CD4-positive, alpha-beta T cell treated with Interleukin-6 at 100 ng/mL for 8 hours (primary cell): ENCODE data around the gene HHAT.

Experiments used
- DNase-seq: peaks from one replicate; pipeline ENCODE4 v3.0.0-alpha.2; 2020; ENCODE audit warnings: mixed read lengths, low spot score

The HHAT gene

DNA sequence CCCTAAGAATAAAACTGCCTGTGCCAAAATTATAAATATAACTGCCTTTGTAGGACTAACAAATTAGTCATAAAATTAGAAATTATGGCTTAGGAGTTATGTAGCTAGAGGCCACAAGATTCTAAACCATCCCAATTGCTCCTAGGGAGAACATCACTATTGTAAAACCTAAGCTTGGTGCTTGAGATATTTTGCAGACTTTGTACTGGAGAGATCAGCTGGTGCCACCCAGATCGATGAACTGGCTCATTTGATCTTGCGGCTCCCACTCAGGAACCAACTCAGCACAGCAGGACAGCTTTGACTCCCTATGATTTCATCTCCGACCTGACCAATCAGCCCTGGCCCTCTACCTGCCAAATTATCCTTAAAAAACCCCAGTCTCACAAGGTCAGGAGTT, 30.6 kb downstream of the HHAT start:
- no peak for DNase-seq

DNA sequence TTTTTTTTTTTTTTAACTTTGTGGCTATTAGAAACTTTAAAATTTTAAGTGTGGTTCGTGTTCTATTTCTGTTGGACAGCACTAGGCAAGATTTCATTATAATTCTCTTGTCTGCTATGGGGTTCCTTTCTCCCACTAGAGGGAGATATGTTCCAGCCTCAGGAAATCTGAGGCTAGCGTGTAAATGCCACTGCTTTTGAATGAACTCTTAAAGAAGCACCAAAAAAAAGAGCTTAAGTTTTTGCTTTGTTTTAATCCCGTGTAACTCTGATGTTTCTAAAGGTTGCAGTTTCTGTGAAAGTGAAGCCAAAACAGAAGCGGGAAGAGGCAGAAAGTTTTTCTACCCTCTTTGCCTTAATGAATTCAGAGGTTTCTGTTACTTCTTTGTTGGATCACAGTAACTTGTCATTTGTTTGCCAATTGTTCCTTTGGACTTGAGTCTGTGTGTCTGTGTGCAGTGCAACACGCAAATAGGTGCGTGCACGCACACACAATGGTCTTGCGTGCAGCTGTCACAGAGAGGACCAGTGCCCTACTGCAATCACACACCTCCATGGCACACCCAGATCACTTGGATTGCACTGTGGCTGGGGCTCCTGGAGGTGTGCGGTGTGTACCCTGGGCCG, 32.3 kb downstream of the HHAT start:
- peak; percentile 31 for DNase-seq

DNA sequence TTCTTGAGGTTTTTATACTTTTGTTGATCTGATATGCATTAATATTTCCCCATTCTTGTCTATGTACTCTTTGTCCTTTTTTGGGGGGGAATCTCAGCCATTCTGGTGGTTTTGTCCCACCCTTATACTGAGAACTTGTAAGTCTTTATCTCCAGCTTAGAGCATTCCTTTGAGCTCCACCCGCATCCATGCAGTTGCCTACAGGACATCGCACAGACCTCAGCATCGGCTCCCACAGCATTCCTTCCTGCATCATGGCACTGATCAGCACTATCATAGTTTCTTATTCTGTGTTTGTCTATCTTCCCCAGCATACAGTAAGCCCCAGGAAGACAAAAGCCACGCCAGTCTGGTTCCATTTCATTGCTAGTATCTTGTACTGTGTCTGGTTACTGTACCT, 33.0 kb downstream of the HHAT start:
- DNase-seq = no peak

DNA sequence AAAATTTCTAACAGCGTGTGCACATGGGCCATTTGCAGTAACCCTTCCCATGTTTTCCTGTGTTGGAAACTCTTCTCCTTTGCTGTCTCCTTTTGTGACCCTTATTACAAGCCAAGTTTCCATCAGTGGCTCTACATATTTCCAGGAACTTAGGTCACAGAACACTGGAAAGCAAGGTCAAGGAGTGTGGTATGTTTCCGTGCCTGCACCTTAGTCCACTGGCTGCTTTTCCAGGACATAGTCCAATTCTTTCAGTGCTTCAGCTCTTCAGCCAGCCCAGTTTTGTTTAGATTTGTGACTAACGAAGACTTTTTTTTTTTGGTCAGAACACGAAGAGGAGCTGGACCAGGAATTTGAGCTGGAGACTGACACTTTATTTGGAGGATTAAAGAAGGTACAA, 33.8 kb downstream of the HHAT start:
- no peak for DNase-seq

DNA sequence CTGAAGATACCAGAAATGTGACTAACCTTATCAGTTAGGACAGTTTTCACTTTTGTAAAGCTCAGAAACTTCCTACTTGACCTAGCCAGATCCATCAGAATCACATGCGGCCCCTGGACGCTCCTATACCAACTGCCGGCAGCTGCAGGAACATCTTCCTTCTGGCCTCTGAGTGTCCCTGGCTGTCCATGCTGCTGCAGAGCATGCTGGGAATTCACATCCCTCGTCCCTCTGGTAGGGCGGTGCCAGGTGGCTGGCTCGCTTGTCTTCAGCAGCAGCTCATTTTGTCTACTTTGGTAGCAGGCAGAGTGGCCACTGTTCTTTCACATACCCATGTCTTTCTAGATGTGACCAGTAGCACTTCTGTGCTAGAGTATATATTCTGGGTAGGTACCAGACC, 34.4 kb downstream of the HHAT start:
- DNase-seq = no peak

DNA sequence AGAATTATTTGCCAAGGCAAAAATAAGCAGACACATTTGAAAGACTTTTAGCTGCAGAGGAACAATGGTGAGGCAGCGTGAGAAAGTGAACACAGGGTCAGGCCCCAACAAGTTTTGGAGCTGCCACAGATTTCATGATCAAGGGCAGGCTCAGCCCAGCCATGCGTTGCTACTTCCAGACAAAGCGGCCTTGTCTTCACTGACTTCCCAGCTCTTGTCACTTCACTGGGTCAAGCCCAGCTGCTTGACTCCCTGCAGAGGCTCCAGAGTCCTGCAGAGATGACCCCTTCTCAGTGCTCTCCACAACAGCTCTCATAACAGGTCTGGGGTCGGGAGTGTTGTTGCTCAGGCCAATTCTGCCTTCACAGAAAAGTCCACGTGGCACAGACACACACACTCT, 35.8 kb downstream of the HHAT start:
- no peak for DNase-seq

DNA sequence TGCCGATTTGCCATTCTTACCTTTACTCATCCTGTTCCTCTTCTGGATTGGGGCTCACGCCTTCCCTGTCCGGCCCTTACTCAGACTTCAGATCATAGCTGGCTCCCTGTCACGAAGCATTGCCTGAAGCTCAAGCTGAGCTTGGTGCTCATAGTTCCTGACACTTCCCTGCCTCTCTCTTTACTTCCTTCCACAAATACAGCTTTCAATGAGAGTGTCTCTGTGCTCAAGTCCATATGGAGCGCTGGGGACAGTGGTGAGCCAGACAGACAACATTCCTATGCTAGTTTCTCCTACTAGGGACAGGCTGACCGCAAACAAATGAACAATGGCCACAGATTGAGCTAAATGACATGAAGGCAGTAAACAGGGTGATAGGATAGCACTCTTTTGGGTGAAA, 38.1 kb downstream of the HHAT start:
- DNase-seq = no peak

DNA sequence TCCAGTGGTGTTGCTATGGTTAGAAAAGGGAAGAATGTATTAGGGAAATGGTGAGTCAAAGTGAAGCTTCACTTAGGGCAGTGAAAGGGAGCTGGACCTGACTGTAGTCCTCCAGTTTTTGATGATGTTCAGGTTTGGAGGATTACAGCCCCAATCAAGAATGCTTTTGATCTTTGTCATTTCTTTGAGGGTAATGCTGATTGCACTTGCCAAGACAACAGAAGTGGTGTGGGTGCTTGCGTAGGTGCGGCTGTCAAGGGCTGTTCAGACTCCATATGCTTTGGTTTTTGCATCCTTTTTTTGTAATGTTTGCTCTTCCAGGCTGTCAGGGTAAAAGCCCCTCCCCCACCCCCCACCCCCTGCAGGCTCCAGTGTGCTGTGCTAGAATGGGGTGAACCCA, 38.9 kb downstream of the HHAT start:
- DNase-seq = no peak

DNA sequence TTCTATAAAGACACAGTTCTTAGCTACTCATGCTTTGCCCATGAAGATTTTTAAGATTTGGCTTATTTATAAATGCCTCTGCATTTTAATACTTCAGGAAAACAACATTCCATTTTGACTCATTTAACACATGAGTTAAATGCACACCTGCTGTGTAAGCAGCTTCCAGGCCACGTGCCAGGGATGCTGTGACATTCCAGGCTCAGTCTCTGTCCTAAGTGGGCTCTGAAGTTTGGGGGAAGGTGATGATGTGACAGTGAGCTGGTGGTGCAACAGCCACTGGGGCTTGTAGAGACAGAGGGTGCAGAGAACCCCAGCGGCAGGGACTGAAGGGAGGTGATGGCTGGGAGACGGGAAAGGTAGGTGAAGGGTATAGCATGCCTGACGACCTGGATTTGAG, 40.7 kb downstream of the HHAT start:
- no peak for DNase-seq

DNA sequence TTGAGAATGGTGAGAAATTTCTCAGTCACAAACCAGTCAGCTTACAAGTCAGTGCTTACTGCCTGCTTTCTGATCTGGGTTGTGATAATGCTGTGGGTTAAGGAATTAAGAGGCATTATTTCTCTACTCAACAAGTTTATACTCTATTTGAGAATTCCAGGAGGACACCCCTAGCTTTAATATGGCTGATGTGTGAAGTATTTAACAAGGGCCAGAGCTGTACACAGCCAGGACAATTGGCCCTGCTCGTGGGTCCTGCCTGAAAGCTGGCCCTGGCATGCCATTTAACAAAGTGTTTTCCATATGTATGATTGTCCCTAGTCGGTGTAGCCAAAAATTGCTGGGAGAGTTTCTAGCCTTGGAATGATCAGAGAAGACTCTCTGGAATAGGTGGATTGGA, 43.2 kb downstream of the HHAT start:
- DNase-seq = no peak

DNA sequence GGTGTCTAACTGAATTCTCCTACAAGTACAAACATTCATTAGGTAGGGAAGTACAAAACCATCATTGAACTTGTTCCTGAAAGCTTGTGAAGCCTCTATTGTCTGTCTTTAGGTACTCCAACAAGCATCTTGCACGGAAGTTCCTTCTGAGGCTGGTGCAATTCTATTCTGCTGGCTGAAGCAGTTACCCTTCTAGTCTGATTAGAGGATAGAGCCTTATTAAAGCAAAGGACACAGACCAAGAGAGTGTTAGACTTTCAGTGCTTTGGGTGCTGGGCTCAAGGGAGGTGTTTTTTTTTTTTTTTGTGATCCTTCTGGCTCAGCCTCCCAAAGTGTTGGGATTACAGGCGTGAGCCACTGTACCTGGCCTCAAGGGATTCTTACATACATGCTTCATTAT, 43.8 kb downstream of the HHAT start:
- no peak for DNase-seq

DNA sequence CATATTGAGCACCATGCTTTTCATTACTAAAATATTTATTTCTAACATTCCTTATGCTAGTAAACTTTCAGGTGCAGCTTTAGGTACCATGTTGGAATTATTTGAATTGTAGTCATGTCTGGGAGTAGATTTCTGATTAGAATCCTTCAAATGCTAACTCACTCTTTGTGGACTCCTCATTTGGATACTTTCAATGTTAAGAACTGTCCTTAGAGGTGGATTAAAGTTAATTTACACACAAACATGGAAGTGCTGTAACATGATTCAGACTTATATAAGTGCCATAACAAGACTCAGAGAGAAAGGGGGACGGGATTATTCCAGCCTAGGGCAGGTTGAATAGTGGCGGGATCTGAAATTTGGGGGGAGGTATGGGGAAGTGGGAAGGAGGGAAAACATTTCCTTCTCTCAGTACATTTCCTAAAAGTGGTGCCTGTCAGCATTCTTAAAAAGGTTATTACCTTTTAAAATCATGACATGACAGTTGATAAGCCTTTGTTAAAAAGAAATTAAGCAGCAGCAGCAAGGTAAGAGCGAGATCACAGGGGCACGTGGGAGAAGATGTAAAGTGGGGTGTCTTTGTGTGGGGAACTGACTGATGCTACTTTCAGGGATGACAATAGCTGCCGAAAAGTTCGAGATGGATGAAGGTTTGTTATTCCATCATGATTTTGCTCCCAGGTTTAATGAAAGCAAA, 44.4 kb downstream of the HHAT start:
- DNase-seq = no peak

DNA sequence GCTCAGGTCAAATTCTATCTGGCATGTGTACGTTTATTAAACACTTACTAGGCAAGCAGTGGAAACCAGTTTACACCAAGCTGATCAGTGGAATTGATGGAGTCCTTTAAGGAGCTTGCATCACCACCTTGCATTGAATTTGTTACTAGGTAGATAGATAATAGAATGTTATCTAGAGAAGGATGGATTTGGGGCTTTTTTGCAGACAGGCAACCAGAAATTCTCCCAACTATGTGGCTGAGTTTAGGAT, 44.9 kb downstream of the HHAT start:
- no peak for DNase-seq

DNA sequence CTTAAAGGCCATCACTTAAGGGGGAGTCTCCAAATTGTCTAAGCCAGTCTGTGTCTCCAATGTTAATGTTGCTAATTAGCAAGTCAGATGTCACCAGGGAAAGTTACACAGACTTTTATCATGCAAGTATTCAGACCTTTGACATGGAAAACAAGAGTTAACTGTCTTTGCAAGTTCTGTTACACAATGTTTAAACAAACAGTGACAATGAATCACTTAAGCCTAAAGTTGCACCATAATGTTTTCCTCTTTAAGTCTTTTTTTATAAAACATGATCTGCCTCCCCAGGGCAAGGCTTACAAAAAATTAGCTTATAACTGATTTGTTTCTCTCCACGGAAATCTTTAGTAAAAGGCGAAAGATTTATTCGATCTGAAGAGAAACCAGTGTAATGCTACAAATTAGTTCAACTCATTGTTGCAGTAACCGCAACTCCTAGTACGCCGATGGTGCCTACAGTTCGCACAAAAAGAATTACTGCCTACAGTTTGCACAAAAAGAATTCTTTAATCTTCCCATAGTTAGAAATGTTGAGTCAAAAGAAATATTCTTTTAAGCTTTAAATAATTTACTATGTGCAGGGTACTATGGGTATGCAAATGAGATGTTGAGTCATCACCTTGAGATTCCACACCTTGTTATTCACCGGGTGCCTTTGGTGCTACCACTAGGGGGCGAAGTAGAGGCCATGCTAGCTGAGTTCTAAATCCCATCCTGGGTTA, 45.3 kb downstream of the HHAT start:
- DNase-seq = peak; percentile 66

DNA sequence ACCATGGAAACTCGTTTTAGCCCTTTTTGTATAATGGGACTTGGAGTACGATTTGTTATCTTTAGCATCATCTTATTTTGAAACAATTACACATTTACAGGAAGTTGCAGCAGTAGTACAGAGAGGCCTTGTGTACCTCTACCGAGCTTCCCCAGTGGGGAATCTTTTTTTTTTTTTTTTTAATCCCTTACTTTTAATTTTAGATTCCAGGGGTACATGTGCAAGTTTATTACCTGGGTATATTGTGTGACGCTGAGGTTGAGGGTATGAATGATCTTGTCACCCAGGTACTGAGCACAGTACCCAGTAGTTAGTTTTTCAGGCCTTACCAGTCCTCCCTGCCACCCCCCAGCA, 45.9 kb downstream of the HHAT start:
- no peak for DNase-seq

DNA sequence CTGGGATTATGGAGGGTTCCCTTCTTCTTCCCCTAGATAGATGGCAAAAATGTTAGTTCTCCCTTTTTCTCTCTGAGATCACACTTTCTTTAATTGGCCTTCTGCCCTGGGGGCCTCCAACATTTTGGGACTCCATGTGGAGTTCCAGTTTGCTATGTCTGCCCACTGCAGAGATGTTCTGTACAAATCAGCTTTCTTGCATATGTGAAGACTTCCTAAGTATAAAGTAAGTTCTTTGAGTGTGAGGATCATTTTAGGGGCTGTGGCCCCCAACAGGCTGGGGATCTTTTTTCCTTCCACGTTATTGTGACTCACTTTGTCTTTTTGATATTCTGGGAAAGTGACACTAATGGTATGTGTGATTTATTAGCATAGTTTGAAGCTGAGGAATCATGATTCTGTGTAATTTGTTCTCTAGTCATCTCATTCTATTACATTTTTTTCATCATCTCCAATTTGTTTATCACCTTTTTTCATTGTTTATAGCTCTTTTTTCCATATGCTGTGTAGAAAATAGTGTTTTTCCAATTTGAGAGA, 48.2 kb downstream of the HHAT start:
- no peak for DNase-seq

DNA sequence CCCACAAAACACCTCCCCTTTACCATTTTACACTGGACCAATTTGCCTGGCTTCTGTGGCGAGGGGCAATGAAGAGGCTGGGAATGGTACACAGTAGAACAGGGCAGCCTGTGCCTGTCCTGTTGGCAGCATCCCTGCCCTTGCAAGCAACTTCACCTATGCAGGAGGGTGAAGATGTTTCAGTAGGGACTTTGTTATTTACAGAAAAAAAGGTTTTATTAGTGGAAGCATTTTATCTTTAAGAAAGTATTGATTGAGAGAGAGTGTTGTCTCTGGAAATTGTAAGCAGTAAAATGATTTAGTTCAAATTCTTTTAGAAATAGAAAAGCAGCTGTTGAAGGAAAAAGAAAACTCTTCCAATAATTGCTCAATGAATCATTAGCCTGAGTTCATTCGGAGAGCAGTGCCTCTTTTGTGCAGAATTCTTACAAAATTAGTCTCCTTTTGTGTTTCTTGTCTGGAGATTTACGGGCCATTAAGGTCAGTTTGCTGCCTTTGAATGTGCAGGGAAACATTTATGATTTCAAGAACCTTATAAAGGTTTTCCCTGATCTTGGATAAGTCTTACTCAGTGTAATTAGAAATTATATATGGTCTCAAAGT, 49.1 kb downstream of the HHAT start:
- DNase-seq = no peak

DNA sequence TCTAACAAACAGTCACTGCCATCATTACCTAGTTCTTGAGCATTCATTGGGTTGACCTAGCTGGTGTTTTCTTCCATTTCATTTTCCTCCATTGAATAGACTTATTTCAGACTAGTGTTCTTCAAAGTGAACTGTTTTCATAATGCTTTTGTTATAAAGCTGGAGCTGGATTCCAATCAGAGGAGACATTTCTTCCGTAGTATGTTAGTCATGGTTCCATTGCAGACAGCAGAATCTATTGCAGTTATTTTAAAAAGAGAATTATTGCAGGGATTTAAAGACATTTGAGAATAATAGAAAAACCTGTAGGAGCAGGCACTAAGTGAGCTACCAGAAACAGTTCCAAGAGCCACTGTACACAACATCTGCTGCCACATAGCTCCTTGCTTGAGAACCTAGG, 50.0 kb downstream of the HHAT start:
- no peak for DNase-seq

DNA sequence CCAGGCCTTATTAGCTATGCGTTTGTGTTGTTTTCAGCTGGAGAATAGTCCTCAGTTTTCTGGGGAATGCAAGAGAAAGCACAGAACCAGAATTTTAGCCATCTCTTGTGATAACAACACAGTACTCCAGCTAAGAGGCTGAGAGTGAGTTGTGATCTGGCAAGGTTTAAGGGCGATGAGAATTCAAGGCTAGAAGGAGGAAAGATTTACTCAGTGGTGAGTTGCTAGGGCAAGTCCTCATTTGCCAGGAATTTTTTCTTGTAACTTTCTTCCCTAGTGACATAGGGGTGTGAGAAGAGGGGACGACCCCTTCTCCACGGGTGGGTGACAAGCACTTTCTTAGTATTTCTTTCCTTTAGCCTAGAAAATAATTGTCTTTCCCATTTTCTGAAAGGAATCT, 53.2 kb downstream of the HHAT start:
- no peak for DNase-seq

DNA sequence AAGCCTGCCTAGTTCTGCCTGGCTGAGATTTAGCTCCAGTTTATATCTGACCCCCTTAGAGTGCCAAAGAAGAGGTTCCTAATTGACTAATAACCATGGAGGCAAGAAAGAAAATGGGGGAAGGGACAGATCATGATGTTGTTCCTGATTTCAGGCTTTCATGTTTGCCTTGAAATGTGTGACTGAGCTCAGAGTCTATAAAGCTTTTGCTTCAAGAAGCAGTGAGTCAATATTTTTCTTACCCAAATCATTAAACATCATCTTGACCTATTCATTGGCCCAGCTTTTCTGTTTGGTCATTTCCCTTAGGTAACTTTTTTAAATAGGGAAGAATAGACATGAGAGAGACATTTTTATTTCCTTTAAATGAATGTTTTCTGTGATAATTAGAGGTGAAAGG, 55.9 kb downstream of the HHAT start:
- DNase-seq = no peak

DNA sequence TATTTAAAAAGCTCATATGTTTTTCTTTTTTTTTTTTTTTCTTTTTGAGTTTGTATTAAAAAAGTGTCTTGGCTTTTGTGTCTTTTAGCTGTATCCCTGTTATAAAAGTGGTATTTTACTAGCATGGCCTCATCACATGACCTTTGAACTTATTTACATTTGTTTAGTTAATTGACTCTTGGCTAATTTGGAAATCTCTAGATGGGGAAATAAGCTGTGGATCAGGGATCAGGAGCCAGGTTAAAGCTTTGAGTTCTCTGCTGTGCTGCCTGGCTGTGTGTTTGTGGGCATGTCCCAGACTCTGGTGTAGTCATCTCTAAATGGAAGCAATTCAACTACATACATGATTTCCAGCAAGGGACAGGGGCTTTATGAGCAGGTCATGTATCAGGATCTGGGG, 56.5 kb downstream of the HHAT start:
- no peak for DNase-seq

DNA sequence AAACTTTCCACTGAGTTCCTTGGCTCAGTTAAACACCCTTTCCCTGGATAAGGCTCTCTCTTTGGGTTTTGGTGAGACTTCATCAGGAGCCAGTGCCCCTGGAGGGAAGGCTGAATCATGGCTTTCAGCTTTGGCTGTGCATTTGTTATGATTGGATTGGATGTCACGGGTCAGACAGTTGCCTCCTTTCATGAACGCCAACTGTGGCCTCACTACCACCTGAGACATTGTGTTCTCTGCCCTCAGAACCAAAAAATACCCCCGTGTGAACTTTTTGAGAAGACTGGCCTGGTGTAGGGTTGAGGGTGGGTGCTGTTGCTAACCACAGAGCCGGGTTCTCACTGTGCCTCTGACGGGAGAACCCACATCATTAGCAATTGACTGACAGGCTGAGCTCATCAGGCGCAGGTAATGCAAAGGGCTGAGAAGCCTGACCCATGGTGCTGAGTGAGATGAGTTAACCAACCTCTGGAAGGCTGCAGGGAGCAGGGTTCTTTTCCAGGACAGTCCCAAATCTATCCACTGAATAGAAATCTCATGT, 65.6 kb downstream of the HHAT start:
- no peak for DNase-seq

DNA sequence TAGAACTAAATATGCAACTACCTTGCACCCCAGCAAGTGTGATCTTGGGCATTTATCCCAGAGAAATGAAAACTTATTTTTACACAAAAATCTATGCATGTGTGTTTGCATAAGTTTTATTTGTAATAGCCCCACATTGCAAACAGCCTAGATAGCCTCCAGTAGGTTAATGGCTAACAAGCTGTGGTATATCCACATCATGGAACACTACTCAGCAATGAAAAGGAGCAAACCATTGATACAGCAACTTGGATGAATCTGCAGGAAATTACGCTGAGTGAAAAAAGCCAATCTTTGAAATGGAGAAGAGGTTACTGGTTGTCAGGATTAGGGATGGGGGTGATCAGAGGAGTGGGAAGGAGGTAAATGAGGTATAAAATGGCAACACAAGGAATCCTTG, 67.8 kb downstream of the HHAT start:
- no peak for DNase-seq
